Gastroesophageal sphincter (tissue), 3 donors: Measurements from ENCODE around the gene WASHC4.

ENCODE experiments used
- CTCF ChIP-seq, 4 experiments: fragments of 200-600 bp in 2 of 4; fragments of 450-650 bp in 2 of 4; sonication (generic) in 1 of 4; IDR thresholded peaks; one replicate each; pipeline ENCODE4 v1.5.1; 2017 to 2019; ENCODE audit warnings: antibody characterized with exemption in 4 of 4, mild to moderate bottlenecking in 2 of 4, moderate library complexity in 2 of 4
- EP300 ChIP-seq: sonication (generic); formaldehyde crosslinking; IDR thresholded peaks from one replicate; pipeline ENCODE4 v1.6.1; 2017; ENCODE audit warnings: antibody characterized with exemption, mild to moderate bottlenecking
- POLR2AphosphoS5 ChIP-seq: sonication (generic); formaldehyde crosslinking; IDR thresholded peaks from one replicate; pipeline ENCODE4 v1.6.1; 2017; ENCODE audit warnings: antibody characterized with exemption

DNA sequence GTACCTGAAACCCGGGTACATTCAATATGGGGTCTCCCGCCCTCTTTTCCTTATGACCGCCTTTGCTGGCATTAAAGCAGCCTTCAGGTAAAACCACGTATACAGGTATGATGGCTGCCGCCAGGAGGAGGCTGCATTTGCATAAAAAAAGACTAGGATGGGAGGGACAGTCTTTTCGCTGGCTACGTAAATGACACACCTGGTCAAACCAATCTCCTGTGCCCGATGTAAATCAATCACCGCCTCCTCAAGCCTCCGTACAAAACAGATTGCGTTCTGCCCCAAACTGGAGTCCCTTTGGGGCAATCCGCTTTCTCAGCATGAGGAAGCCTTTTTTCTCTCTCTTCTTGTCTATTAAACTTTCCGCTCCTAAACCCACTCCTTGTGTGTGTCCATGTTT is 15.2 kb upstream of the WASHC4 start:
- TF ChIP-seq CTCF (IDR thresholded peaks at IDR 0.05) (no peak), EP300 (no peak), POLR2AphosphoS5 (no peak)
